Posterior vena cava (tissue), 2 donors: ENCODE results near the gene HTR1A. TPM values are rescaled to one million over a fixed set of nuclear protein-coding genes. Genes with fewer than 3 reads are reported as not detected.

Experiments used
- DNase-seq: peaks from one replicate; pipeline ENCODE4 v3.0.0-alpha.2; 2020; ENCODE audit warnings: low spot score
- intact Hi-C, 2 donors: fragments of 100-400 bp; cut with DNase I; formaldehyde crosslinking; loops; one replicate each; pipeline versions ENCODE4 v1.14.1 to v1.14.2; 2022 to 2023
- long read RNA-seq, 2 donors: library from polyadenylated mRNA; unstranded; transcript quantifications; one replicate each; pipeline ENCODE4 v2.0.0, GENCODE V29; 2020 to 2021
- total RNA-seq, 2 donors: library from RNA; stranded (reverse); fragmentation: NEBNext Ultra II Directional; extraction: Animal tissue kit (Norgen Biotek cat#: 25700); gene quantifications; one replicate each; pipeline ENCODE4 v1.2.1, GENCODE V29; 2021
- donor health status: DM: yes; HTN: yes; CAD: no.
- donor health status: DM: yes; HTN: yes; CAD: no.

HTR1A gene
- total RNA-seq, result not detected
- long read RNA-seq, donor 1, result 0 reads
- long read RNA-seq, donor 2, result 0 reads

DNA sequence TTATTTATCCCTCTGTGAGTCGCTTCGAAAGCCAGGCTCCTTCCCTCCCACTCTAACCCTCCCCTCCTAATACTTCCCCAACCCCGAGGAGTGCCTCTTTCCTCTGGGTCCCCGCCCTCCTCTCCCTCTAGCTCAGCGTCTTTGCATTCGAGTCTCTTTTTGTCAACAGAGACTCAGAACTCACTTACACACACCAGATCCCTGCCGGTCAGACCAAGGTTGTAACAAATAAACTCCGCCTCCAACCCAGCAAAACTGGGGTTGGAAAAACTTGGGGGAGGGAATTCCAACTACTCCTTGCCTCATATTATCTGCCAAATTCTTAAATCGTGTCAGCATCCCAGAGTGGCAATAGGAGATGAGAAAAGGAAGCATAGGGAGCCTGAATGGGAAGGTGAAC is at the start of gene HTR1A:
HTR1A (minus strand) TSS at position 167 of the 400 bp plus-strand sequence. CDS start 726 bp downstream, outside the sequence.
- DNase-seq, result no peak
- intact Hi-C loops, result no loop called here

DNA sequence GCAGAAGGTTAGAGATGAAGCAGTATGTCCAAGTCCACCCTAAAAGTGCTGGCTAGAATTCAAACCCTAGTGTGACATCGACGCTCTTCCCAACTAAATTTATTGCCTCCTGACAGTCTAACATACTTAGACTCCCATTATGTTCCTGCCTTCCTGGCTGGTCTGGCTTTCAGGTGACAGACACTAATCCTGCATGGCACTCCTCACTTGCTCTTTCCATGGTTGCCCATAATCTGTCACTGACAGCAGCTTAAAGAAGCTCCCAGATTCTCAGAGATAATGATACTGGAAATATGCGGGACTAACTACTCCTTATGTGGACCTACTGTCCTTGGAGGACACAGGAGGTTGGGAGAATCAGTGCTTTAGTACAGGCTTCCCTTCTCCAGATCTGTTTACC is 41.7 kb upstream of the HTR1A start:
- intact Hi-C loops, result no loop called here

DNA sequence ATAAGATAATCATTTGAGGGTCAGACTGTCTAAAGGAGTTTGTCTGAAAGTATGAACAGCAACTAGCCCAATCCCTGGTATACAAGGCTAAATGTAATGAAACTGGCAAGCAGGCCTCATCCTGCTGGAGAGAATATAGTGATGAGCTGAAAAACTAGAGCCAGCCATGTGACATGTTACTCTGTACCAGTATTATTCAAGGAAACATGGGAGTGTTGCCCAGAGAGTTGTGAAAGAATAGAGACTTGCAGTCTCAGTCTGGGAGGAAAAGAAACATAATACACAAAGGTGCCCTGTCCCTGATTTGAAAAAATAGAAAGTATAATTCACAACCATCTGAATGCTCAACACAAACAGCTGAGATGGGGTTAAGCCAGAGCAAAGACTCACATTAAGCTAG is 37.9 kb upstream of the HTR1A start:
- intact Hi-C loops, result no loop called here
- DNase-seq, result no peak

More for the DNA sequence above, 41.7 kb upstream of the HTR1A start:
- no peak for DNase-seq

DNA sequence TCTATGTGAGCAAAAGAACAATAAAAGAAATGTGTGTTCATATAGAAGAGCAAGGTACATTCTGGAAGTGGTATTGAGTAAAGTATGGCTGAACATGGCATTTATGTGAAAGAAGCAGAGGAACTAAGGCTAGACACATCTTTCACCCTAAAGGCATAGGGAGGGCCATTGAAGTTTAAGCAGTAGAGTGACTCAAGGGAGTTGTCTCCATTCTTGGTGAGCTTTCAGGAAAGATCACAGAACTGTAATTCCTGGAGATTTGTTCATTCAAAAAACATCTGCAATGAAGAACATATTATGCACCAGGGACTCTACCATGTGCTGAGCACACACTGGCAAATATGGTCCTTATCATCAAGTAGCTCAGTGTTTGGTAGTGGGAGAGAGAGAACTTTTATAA is 24.8 kb upstream of the HTR1A start:
- no peak for DNase-seq
- intact Hi-C loops, result no loop called here

DNA sequence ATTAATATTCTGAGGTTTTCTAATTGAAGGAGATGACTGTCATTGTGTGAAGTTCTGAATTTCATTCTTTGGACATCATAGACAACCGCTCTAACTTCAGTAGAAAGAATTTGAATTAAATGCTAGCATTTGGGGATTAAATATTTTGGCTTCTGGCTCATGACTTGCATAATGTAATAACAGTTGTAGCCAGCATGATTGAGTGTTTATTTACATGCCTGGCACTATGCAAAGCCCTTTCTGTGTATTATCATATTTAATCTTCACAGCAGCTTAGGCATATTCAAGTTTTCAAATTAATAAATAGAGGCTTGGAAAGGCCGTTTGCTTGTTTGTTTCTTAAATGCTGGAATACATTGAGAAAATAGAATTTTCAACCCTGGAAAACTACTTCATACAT is 19.6 kb upstream of the HTR1A start:
- DNase-seq, result no peak
- intact Hi-C loops, result no loop called here

DNA sequence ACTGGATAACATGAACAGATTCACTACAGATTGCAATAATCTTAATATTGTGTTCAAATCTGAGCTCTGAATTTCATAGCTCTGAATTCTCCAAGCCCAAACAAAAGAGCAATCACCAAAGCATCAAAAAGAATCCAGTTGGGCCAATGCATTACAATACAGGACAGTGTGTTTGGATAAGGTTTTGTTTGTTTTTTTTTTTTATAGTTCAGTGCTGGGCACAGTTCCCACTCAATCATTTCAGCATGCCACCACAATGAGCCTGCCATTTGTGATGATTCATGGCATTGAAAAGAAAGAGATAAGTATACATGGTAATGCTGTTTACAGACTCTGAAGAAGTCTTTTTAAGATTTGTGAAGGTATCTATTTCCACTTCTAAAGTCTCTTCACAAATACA is 1.7 kb upstream of the HTR1A start:
- DNase-seq, result no peak
- intact Hi-C loops, result no loop called here

DNA sequence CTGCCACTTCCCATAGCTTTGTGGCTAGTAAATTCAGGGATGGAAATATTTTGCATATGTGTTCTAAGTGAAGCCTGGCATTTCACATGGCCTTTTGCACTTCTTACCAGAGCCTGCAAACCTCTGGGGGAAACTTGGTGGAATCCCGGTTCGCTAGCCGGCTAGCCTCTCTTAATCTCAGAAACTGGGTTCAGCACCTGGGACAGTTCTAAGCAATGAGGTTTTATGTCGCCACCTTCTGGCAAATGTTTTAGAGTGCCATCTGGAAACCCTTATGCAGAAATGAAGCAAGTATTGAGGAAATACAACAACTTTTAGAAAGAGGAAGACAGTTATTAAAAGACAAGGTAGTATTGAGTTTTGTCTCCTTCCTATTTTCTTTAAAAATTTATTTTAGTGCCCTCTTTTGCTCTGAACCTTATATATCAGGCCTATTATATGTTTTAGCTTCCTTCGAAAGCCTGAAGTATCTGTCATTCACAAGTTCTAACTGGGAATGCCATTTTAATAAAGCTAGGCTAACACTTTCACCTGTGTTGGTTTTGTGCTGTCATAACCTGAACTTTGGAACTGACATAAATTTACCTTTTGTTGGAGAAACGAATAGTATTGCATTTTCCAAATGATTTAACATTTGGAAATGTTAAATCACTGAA is 963 bp upstream of the HTR1A start:
- intact Hi-C loops, result no loop called here
- no peak for DNase-seq

DNA sequence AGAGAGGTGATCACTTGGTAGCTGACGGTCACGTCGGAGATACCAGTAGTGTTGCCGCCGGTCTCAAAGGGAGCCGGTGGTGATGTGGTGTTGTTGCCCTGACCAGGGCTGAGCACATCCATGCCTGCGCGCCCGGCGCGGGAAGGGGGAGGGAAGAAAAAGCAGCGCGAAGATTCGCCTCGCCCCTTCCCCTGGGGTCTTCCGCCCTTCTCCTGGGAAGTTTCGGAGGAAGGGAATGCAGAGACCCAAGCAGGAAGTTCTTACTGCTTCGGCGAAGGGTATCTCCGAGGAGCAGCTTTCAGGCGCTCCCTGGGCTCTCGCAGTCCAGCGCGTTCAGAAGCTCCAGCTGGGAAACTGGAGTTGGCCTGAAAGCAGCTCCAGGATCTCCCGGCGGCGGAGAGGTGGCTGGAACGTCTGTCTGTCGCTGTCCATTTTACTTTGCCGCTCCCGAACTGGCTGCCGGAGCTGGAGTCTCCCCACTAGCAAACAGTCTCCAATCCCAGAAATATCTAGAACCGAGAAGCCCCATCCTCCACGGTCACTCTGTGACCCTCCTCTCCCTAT is 565 bp downstream of the HTR1A start:
- intact Hi-C loops, result no loop called here
- peak; percentile 77 for DNase-seq

DNA sequence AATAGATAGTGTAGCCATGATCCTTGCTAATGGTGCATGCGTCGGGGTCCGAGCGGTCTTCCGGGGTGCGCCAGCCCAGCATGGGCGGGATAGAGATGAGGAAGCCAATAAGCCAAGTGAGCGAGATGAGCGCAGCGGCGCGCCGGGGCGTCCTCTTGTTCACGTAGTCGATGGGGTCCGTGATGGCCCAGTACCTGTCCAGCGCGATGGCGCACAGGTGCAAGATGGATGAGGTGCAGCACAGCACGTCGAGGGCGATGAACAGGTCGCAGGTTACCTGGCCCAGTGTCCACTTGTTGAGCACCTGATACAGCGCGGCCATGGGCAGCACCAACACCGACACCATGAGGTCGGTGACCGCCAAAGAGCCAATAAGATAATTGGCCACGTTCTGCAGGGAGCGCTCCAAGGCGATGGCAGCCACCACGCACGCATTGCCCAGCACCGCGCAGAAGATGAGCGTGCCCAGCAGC is 1.1 kb downstream of the HTR1A start:
- intact Hi-C loops, result no loop called here
- DNase-seq, result no peak

DNA sequence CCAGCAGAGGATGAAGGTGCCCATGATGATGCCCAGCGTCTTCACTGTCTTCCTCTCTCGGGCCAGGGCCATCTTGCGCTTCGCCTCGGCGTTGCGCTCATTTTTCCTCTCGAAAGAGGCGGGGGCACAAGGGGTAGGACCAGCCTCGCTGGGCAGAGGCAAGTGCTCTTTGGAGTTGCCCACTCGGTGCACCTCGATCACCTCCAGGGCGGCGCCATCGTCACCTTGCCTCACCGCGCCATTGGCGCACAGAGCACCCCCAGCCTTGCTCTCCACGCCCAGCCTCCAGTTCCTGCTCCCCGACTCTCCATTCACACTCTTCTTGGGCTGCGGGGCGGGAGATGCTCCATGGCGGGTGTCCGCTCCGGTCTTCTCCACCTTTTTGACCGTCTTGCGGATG is 1.6 kb downstream of the HTR1A start:
- intact Hi-C loops, result no loop called here
- no peak for DNase-seq

DNA sequence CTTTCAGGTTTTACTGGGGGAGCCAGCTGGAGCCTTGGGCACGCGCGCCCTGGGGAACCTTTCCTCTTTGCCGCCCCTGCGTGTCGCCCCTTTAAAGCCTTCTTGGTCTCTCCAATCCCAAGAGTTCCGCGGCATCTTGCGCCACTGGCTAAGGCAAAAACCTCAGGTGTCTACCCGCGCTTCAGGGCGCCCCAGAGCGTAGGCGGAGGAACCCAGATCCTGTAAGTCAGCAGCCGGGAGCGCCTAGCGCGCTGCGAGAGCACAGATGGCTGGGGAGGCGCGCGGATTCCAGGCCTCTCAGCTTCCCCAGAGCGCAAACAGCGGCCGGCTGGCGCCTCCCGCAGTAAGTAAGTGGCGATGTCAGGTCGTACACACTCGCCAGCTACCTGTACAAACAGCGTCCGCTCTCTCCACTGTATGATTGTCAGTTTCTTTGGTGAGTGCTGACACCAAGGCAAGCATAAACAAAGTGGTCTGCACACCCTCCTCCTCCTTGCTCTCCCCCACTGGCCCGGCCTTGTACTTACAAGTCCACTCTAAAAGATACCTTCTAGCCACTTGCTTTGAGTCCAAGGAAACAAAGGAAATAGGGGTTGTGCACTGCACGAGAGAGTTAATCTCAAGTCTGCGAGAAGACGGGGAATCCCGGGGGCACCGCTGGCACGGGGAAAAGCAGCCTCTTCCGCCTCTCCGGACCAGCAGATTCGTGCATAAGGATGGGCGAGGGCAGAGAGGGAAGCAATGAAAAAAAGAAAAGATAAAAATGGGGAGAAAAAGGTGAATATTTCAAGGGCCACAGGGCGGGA is 2.9 kb downstream of the HTR1A start:
- intact Hi-C loops, result no loop called here
- DNase-seq, result no peak

DNA sequence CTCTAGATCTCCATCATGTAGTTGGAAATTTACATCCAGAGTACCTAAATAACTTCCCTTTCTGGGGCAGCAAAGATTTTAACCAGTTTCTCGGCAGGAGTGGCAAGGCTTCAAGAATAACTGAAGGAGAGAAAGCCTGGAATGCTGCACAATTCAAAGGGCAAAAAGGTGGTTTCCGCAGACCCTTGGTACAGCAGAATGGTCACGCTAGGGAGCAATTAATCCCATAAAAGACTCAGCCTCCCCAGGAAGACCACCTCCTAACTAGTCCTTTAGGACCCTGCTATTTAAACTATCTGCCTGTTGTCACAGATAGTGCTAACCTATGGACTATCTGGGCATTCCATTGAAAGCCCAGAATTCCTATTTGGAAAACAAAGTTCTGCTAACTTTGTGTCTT is 3.6 kb downstream of the HTR1A start:
- intact Hi-C loops, result no loop called here

DNA sequence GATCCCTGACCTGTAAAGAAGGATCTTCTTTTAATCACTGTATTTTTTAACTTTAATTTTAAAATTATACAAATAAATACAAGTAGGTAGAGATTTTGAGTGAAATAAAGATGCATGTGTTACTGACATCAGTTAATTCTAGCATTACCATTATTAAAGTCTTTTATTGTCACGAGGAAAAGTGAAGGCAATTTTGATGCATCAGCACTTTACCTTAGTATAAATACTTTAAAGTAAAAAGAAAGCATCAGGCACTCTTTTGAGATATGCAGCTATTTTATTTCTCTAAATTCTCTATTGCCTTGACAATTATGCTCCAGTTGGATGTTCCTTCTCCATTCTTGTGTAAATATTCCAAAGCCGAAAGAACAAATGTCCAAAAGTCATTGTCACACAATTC is 4.6 kb downstream of the HTR1A start:
- no peak for DNase-seq
- intact Hi-C loops, result no loop called here

More for the DNA sequence above, 3.6 kb downstream of the HTR1A start:
- DNase-seq, result no peak

DNA sequence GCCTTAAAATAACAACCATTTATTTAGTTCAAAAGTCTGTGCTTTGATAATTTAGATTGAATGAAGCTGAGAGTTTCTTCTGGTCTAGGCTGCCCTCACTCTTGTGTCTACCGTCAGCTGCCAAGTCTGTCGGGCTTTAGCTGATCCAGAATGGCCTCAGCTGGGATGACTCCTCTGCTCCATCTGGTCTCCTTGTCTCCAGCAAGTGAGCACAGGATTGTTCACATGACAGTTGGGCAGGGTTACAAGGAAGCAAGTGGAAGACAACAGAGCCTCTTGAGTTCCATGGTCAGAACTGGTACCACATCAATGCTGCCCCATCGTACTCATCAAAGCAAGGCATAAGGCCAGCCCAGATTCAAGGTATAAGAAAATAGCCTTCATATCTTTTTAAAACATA is 9.0 kb downstream of the HTR1A start:
- intact Hi-C loops, result no loop called here
- DNase-seq, result no peak

DNA sequence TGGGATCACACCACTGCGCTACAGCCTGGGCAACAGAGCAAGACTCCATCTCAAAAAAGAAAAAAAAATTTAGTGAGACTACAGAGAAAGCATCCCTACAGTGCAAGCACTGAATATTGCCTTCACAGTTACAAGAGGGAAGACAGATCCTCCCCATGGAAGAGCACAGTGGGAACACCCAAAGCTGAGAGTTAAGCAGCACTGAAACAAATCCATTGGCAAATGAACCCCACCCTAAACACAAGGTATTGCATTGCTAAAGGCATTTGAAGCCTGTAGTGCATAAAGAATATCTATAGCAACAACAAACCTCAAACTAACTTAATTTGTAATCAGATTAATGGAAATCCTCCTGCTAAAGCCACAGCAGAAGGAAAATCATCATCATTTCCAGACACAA is 27.1 kb downstream of the HTR1A start:
- intact Hi-C loops, result no loop called here
- DNase-seq, result no peak

DNA sequence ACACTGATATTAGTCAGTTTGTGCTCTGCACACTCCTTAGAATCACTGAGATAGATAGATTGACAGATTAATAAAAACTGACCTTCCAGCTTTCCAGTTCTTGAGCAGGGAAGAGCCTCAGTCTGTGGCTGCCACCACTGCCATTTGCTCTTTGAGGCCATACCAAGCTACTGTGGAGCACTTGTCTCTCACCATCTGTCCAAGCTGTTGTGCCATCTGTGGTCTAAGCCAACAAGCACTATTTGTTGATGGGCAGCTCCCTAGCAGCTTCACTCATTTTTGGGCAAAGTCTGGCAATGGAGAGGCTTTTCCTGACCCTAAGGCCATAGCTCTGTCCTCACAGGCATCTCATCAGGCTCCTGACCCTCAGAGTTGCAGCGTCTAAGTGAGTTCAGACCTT is 30.4 kb downstream of the HTR1A start:
- DNase-seq, result no peak
- intact Hi-C loops, result no loop called here

DNA sequence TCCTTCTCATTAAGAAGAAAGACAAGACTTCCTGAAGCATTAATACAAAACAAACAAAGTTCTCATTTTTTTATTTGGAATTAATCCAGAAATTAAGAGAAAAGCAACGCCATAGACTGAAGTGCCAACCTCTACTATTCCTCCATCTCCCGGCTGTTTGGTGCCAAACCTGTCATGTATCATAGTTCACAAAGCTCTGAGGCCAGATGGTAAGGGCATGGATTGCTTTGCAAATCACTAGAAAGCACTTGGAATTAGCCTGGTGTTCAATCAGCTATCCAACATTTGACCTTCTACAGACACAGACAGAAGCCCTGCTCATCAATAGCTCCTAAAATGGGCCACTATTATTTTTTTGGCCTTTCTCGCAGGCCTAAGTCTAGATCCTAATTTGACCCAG is 33.8 kb downstream of the HTR1A start:
- intact Hi-C loops, result no loop called here
- no peak for DNase-seq

DNA sequence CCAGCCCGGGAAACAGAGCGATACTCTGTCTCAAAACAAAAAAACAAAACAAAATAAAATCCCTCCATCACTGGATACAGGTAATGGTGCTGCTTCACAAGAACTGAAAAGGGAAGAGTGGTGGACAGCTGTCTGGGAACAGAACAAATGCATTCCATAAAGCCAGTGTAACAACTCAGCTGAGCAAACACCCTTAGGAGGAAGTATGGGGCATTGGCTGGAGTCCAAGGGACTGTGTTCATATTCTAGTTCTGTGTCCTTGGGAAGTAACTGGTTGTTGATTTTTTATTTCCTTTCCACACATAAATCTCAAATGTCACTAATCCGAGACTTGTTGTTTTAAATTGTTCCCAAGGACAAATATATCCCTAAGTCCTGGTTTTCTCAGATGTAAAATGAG is 38.3 kb downstream of the HTR1A start:
- intact Hi-C loops, result loop anchor here in 1 of 2 donors (5.0 kb wide), 1 partner anchor 542 kb away; no protein-coding TSS in a partner anchor
- no peak for DNase-seq

DNA sequence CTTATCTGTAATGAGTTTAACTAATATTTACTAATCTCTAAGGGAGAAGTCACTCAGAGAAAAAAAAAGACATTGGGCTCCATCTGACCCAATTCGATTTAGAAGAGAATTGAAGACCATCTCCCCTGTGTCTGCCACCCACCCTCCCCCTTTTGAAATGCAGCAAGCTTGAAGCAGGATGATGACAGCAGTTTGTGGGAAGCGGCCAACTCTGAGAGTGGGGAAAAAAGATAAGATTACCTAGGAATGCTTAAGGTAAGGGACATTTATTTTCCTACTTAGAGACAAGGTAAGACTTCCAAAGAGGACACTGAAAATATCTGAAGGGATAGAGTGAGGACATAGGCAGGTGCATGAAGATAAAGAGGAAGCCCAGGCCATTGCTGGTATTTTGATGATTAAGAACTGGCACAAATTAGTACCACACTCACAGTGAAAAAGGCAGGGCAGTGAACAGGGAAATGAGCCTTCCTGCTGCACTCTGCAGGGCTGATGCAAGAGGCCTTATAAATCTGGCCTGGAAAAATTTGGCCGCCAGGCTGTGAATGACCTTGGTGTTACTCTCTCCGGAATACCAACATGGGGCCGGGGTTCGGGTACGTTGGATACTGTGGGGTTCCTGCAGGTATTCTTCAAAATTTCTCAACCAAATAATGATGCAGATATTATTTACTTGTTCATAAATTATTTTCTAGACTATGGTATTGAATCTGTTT is 42.3 kb downstream of the HTR1A start:
- no peak for DNase-seq
- intact Hi-C loops, result loop anchor here in 1 of 2 donors (5.0 kb wide), 1 partner anchor 538 kb away; no protein-coding TSS in a partner anchor

DNA sequence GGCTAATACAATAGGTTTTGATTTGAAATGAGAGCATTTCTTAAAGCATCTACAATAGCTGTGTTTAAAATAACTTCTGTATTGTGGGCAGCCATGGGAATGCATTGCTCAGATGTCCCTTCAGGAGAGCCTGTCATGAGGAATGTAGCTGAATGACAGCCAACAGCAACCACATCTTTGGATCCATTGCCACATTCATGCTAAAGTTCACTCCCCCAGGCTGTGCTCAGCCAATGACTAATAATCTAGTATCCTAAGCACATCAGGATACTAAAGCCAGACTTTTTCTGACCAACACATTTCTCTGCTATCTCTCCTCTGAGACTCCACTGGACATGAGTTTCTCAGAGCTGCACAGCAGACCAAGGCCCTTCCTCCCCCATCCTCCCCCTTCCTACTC is 45.5 kb downstream of the HTR1A start:
- intact Hi-C loops, result no loop called here
- no peak for DNase-seq
